Omental fat pad (tissue), 4 donors: Measurements from ENCODE around the gene NOTCH1. TPM values are rescaled to one million over a fixed set of nuclear protein-coding genes. Genes with fewer than 3 reads are reported as not detected.
A peak's percentile ranks its signal among the peaks of the same experiment; 100 is the strongest.

ENCODE experiments used
- ATAC-seq: fragments of 150-250 bp; one replicate; pipeline ENCODE4 v1.9.1; 2016; ENCODE audit warnings: mild to moderate bottlenecking, moderate library complexity; ENCODE audit not compliant: low FRiP score
- DNase-seq: peaks from one replicate; pipeline ENCODE4 v3.0.0-alpha.2; 2019; ENCODE audit warnings: low spot score
- total RNA-seq, 4 donors: library from RNA; depleted of rRNA; stranded (reverse); fragments of >200 nt; gene quantifications; one replicate each; pipeline ENCODE4 v1.1.0, GENCODE V29; 2016
- TF ChIP-seq, protein P1 (sequence below), 3 donors: fragments of 450-650 bp; IDR thresholded peaks; one replicate each; pipeline ENCODE4 v1.5.1; 2016 to 2017; ENCODE audit warnings: antibody characterized with exemption in 3 of 3, mild to moderate bottlenecking in 3 of 3, moderate library complexity in 2 of 3

NOTCH1 gene
- total RNA-seq, 4 donors from 2014 or later, result 10.4 to 61.8 (median 55.1) TPM

DNA sequence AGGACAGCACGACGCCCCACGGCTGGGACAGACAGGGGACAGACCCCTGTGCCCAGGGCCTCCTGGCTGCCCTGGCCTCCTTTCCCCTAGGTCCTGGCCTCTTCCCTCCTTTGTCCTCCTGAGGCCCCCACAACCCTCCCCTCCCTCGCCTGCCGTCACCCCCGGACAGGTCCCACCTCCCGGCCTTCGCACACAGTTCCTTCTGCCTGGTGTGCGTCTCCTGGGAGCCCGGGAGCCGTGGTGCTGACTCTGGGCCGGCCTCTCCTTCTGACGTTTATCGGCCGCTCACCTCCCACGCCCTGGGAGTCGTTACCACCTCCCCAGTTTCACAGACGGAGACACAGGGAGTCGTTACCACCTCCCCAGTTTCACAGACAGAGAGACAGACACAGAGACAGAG, 25.1 kb upstream of the NOTCH1 start:
- TF ChIP-seq, protein P1, sequence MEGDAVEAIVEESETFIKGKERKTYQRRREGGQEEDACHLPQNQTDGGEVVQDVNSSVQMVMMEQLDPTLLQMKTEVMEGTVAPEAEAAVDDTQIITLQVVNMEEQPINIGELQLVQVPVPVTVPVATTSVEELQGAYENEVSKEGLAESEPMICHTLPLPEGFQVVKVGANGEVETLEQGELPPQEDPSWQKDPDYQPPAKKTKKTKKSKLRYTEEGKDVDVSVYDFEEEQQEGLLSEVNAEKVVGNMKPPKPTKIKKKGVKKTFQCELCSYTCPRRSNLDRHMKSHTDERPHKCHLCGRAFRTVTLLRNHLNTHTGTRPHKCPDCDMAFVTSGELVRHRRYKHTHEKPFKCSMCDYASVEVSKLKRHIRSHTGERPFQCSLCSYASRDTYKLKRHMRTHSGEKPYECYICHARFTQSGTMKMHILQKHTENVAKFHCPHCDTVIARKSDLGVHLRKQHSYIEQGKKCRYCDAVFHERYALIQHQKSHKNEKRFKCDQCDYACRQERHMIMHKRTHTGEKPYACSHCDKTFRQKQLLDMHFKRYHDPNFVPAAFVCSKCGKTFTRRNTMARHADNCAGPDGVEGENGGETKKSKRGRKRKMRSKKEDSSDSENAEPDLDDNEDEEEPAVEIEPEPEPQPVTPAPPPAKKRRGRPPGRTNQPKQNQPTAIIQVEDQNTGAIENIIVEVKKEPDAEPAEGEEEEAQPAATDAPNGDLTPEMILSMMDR (IDR thresholded peaks at IDR 0.05), result no peak
- no peak for DNase-seq
- ATAC-seq, result no peak

- ATAC-seq, result no peak
- DNase-seq, result no peak
- TF ChIP-seq, protein P1 (IDR thresholded peaks at IDR 0.05), result no peak
Measured at GRCh38 chr9:136570191-136570845, 24.5 kb upstream of the NOTCH1 start.

GRCh38 chr9:136569526-136570148, 23.8 kb upstream of the NOTCH1 start:
- TF ChIP-seq, protein P1 (IDR thresholded peaks at IDR 0.05), result no peak
- no peak for DNase-seq
- ATAC-seq, result no peak

GRCh38 chr9:136568288-136569081, 22.6 kb upstream of the NOTCH1 start:
- DNase-seq (no peak), ATAC-seq (no peak)
- TF ChIP-seq, protein P1 (IDR thresholded peaks at IDR 0.05), result no peak

DNA sequence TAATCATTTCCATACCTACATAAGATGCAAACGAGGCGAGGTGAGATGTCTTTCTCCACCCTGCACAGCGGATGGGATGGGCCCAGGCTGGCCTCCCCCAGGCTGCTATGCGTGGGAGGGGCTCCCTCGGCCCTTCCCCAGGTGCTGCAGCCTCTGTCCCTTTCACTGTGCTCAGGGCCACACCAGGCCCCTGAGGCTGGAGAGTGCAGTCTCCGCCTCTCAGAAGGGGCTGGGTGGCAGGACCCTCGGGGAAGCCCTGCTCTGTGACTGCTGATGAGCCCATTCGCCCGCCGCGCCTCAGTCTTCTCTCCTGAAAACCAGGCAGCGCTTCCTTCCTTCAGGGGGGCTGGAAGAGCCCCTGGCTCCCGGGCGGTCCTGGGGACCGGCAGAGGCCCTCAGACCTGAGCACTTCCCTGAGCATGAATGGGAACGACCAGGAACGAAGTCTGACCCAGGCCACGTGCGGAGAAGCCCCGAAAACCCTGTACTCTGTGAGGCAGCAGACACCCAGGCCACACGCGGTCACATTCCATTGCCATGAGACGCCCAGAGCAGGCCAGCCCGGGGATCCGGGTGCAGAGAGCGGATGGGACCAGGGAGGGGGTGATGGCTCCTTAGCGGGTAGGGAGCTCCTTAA, 21.9 kb upstream of the NOTCH1 start:
- no peak for DNase-seq
- peak; percentile 67 for ATAC-seq
- TF ChIP-seq, protein P1 (IDR thresholded peaks at IDR 0.05), result no peak

DNA sequence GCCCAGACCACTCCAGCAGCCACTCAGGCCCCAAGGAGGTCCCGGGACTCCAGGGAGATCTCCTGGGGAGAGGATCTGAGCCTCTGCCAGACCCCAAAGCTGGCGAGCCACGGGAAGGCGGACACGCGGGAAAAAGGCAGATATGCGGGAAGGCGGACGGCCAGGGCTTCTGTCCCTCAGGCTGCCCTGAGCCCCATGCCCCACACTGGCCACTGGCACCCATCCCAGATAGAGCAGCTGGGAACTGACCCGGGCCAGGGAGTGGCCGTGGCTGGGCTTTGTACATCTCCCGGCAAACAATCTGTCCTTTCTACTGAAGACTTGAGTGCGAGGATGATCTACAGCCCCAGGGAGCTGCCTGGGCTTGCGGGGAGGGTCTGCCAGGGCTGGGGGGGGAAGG, 21.1 kb upstream of the NOTCH1 start:
- no peak for ATAC-seq
- no peak for DNase-seq
- TF ChIP-seq, protein P1 (IDR thresholded peaks at IDR 0.05), result no peak
